ENCODE data around the gene CCHCR1.
A peak's percentile ranks its signal among the peaks of the same experiment; 100 is the strongest.

- TF ChIP-seq, protein P1, sequence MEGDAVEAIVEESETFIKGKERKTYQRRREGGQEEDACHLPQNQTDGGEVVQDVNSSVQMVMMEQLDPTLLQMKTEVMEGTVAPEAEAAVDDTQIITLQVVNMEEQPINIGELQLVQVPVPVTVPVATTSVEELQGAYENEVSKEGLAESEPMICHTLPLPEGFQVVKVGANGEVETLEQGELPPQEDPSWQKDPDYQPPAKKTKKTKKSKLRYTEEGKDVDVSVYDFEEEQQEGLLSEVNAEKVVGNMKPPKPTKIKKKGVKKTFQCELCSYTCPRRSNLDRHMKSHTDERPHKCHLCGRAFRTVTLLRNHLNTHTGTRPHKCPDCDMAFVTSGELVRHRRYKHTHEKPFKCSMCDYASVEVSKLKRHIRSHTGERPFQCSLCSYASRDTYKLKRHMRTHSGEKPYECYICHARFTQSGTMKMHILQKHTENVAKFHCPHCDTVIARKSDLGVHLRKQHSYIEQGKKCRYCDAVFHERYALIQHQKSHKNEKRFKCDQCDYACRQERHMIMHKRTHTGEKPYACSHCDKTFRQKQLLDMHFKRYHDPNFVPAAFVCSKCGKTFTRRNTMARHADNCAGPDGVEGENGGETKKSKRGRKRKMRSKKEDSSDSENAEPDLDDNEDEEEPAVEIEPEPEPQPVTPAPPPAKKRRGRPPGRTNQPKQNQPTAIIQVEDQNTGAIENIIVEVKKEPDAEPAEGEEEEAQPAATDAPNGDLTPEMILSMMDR (IDR thresholded peaks at IDR 0.05): peak in 1 of 3 donors; percentile 27
- no peak for TF ChIP-seq POLR2A (IDR thresholded peaks at IDR 0.05)
Observed at GRCh38 chr6:31114970-31115849, 42.4 kb downstream of the CCHCR1 start.
